Tibial nerve (tissue), 4 donors: ENCODE measurements around the gene ACOXL. TPM values are rescaled to one million over a fixed set of nuclear protein-coding genes. Genes with fewer than 3 reads are reported as not detected.

Source experiments
- DNase-seq, 2 donors: peaks; one replicate each; pipeline ENCODE4 v3.0.0-alpha.2; 2019; ENCODE audit warnings: low spot score in 2 of 2
- H3K27ac ChIP-seq, 4 donors: fragments of 200-600 bp; sonication (generic) in 3 of 4; one replicate each; pipeline ENCODE4 v1.5.1; 2017 to 2019; ENCODE audit warnings: mild to moderate bottlenecking in 1 of 4
- H3K27me3 ChIP-seq, 2 donors: fragments of 200-600 bp; sonication (generic) in 1 of 2; one replicate each; pipeline versions ENCODE4 v1.5.1 to v1.6.0; 2017 to 2019
- H3K36me3 ChIP-seq, 3 donors: fragments of 200-600 bp; sonication (generic); one replicate each; pipeline ENCODE4 v1.5.1; 2018 to 2019
- H3K4me1 ChIP-seq, 4 donors: fragments of 200-600 bp; sonication (generic) in 3 of 4; one replicate each; pipeline ENCODE4 v1.5.1; 2017 to 2019
- H3K4me3 ChIP-seq, 4 donors: fragments of 200-600 bp; sonication (generic) in 3 of 4; one replicate each; pipeline ENCODE4 v1.5.1; 2017 to 2019; ENCODE audit warnings: mild to moderate bottlenecking in 1 of 4, moderate library complexity in 1 of 4
- H3K9me3 ChIP-seq, 4 donors: fragments of 200-600 bp; sonication (generic) in 3 of 4; one replicate each; pipeline ENCODE4 v1.5.1; 2017 to 2019
- EP300 ChIP-seq, 2 donors: sonication (generic); formaldehyde crosslinking; IDR thresholded peaks; one replicate each; pipeline ENCODE4 v1.6.1; 2017; ENCODE audit warnings: antibody characterized with exemption in 2 of 2, mild to moderate bottlenecking in 1 of 2
- POLR2A ChIP-seq, 2 donors: fragments of 450-650 bp; IDR thresholded peaks; one replicate each; pipeline ENCODE4 v1.6.1; 2017; ENCODE audit warnings: antibody characterized with exemption in 2 of 2, mild to moderate bottlenecking in 2 of 2, moderate library complexity in 2 of 2
- WGBS, 2 donors: methylation state at CpG; one replicate each; pipeline ENCODE4 v1.1.5; 2018; 5-methylcytosine and 5-hydroxymethylcytosine counted together
- total RNA-seq, 4 donors: library from RNA; depleted of rRNA; stranded (reverse); fragments of >200 nt; gene quantifications; one replicate each; pipeline ENCODE4 v1.1.0, GENCODE V29; 2016
- TF ChIP-seq, protein P1 (sequence below), 5 experiments: fragments of 200-600 bp in 3 of 5; fragments of 450-650 bp in 2 of 5; sonication (generic) in 3 of 5; IDR thresholded peaks; one replicate each; pipeline ENCODE4 v1.5.1; 2016 to 2019; ENCODE audit warnings: antibody characterized with exemption in 5 of 5, mild to moderate bottlenecking in 3 of 5, moderate library complexity in 2 of 5

The ACOXL gene
- total RNA-seq, 4 donors from 2014 or later = 0.30 TPM; not detected in 3

DNA sequence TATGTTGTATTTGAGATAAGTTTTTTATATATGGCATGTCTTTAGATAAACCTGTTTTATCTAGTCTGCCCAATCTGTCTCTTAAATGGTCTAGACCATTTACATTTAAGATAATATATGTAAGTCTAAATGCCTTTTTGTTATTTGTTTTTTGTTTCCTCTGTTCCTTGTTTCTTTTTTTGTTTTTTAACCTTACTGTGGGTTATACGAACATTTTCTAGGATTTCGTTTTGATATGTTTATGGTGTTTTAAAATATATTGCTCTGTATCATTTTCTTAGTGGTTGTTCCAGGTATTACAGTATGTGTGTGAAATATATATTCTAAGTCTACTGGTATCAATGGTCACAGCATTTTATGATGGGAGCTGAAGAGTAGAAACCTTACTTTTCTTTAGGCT is 401.7 kb downstream of the ACOXL start:
- Histone ChIP-seq H3K36me3 (peaks cover 0 to 18% (median 0%) of the 10 kb centered on the region in 3 donors), H3K4me1 (no peaks in the 10 kb centered on the region), H3K4me3 (no peak overlapping the region), H3K27ac (no peak overlapping the region), H3K9me3 (no peaks in the 10 kb centered on the region), H3K27me3 (no peaks in the 10 kb centered on the region)
- TF ChIP-seq POLR2A (IDR thresholded peaks at IDR 0.05) (no peak), EP300 (IDR thresholded peaks at IDR 0.05) (no peak)
- TF ChIP-seq, protein P1, sequence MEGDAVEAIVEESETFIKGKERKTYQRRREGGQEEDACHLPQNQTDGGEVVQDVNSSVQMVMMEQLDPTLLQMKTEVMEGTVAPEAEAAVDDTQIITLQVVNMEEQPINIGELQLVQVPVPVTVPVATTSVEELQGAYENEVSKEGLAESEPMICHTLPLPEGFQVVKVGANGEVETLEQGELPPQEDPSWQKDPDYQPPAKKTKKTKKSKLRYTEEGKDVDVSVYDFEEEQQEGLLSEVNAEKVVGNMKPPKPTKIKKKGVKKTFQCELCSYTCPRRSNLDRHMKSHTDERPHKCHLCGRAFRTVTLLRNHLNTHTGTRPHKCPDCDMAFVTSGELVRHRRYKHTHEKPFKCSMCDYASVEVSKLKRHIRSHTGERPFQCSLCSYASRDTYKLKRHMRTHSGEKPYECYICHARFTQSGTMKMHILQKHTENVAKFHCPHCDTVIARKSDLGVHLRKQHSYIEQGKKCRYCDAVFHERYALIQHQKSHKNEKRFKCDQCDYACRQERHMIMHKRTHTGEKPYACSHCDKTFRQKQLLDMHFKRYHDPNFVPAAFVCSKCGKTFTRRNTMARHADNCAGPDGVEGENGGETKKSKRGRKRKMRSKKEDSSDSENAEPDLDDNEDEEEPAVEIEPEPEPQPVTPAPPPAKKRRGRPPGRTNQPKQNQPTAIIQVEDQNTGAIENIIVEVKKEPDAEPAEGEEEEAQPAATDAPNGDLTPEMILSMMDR (IDR thresholded peaks at IDR 0.05) = no peak
- WGBS, 2 donors = 95 to 96% methylated on average over 2 of the region's 2 CpGs
- DNase-seq = no peak

GRCh38 chr2:111135237-111135909 is 403.0 kb downstream of the ACOXL start:
- H3K36me3 ChIP-seq = peaks cover 0 to 6% (median 0%) of the 10 kb centered on the region in 3 donors
- no peak overlapping the region for H3K27ac ChIP-seq
- no peak for DNase-seq
- H3K4me3 ChIP-seq = no peak overlapping the region
- H3K4me1 ChIP-seq = peaks cover 0 to 3% (median 0%) of the 10 kb centered on the region in 4 donors
- WGBS, 2 donors = 89 to 96% methylated on average over 3 of the region's 3 CpGs
- H3K27me3 ChIP-seq = no peaks in the 10 kb centered on the region
- H3K9me3 ChIP-seq = no peaks in the 10 kb centered on the region
- no peak for TF ChIP-seq POLR2A (IDR thresholded peaks at IDR 0.05)
- TF ChIP-seq EP300 (IDR thresholded peaks at IDR 0.05) = no peak
- TF ChIP-seq, protein P1 (IDR thresholded peaks at IDR 0.05) = no peak

DNA sequence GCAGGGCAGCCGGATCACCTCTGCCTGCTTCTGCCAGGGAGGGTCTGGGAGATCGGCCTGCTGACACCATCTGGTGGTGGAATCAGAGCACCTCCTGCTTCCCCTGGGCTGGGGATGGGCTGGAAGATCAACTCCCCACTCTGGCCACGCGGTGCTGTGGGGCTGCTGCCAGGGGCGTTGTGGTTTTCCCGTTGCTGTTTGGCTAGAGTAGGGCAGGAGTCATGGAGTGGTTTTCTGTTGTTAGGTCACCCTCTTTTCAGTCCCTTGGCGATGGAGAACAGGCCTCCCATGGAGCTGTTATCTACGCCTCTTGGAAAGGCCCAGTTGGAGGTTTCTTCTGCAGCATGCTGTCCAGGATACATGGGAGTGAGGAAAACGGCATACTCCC is 403.5 kb downstream of the ACOXL start:
- WGBS, 2 donors = 71 to 81% methylated on average over 9 of the region's 9 CpGs
- H3K27ac ChIP-seq = no peak overlapping the region
- TF ChIP-seq, protein P1 (IDR thresholded peaks at IDR 0.05) = no peak
- TF ChIP-seq EP300 (IDR thresholded peaks at IDR 0.05) = no peak
- no peak overlapping the region for H3K4me3 ChIP-seq
- no peaks in the 10 kb centered on the region for H3K9me3 ChIP-seq
- H3K36me3 ChIP-seq = peaks cover 0 to 6% (median 0%) of the 10 kb centered on the region in 3 donors
- peak in 1 of 2 donors; percentile 23 for DNase-seq
- H3K4me1 ChIP-seq = peaks cover 0 to 3% (median 0%) of the 10 kb centered on the region in 4 donors
- H3K27me3 ChIP-seq = no peaks in the 10 kb centered on the region

DNA sequence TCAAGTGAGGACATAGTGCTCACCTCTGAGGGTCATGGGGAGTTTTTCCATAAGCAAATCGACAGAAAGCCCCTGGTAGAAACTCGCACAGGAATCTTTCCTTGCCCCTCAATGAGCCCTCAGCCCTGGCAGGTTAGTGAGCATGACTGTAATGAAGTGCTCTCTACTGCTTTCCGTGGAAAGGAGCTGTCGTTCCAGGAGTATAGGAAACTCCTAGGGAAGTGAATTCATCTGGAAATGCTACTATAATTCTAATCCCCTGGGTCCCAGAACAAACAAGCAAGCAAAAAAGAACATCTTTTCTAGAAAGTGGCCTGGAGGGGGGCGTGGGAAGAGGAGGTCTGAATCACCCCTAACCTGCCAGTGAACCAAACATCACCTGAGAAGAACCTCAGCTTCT is 406.5 kb downstream of the ACOXL start:
- Histone ChIP-seq H3K27ac (no peak overlapping the region), H3K4me1 (peaks cover 0 to 3% (median 0%) of the 10 kb centered on the region in 4 donors), H3K36me3 (peaks cover 0 to 7% (median 0%) of the 10 kb centered on the region in 3 donors), H3K27me3 (no peaks in the 10 kb centered on the region), H3K9me3 (no peaks in the 10 kb centered on the region), H3K4me3 (no peak overlapping the region)
- TF ChIP-seq, protein P1 (IDR thresholded peaks at IDR 0.05) = no peak
- TF ChIP-seq EP300 (IDR thresholded peaks at IDR 0.05) (no peak), POLR2A (IDR thresholded peaks at IDR 0.05) (no peak)
- no peak for DNase-seq
- 75 to 81% methylated on average over 5 of the region's 5 CpGs for WGBS, 2 donors

- no peak for DNase-seq
- H3K27ac ChIP-seq = no peak overlapping the region
- H3K36me3 ChIP-seq = peaks cover 0 to 7% (median 0%) of the 10 kb centered on the region in 3 donors
- no peaks in the 10 kb centered on the region for H3K9me3 ChIP-seq
- peaks cover 0 to 3% (median 0%) of the 10 kb centered on the region in 4 donors for H3K4me1 ChIP-seq
- TF ChIP-seq EP300 (IDR thresholded peaks at IDR 0.05) (no peak), POLR2A (IDR thresholded peaks at IDR 0.05) (no peak)
- TF ChIP-seq, protein P1 (IDR thresholded peaks at IDR 0.05) = no peak
- no peaks in the 10 kb centered on the region for H3K27me3 ChIP-seq
- no peak overlapping the region for H3K4me3 ChIP-seq
- WGBS, 2 donors = 66 to 70% methylated on average over 12 of the region's 12 CpGs
Observed at GRCh38 chr2:111139637-111140317, 407.4 kb downstream of the ACOXL start.
